Common myeloid progenitor, CD34-positive (primary cell): ENCODE measurements around the gene HAP1.

Experiments
- CTCF ChIA-PET: fragments of 350-600 bp; sonication (Branson Sonifier 250); formaldehyde crosslinking; loops from one replicate; lab custom pipeline; 2021; ENCODE audit warnings: antibody characterized with exemption; lab: Charles Lee
- POLR2A ChIA-PET: fragments of 350-600 bp; sonication (Branson Sonifier 250); formaldehyde crosslinking; loops from one replicate; lab custom pipeline; 2021; ENCODE audit warnings: antibody characterized with exemption; lab: Charles Lee
- DNase-seq, 3 donors: peaks; one replicate each; pipeline versions ENCODE4 v3.0.0 to v3.0.0-alpha.2; 2013
- H3K27ac ChIP-seq, 2 experiments: 1 replicate in 1 of 2; 2 replicates in 1 of 2; pipeline ENCODE4 v1.7.0; 2013; ENCODE audit warnings: inconsistent platforms in 2 of 2, low read length in 2 of 2, mild to moderate bottlenecking in 2 of 2, low read depth in 1 of 2, moderate library complexity in 1 of 2; ENCODE audit not compliant: severe bottlenecking in 2 of 2, insufficient read depth in 1 of 2, poor library complexity in 1 of 2
- H3K27me3 ChIP-seq, 5 experiments: replicated peaks in 2 of 5; 1 replicate in 3 of 5; 2 replicates in 2 of 5; pipeline versions ENCODE4 v1.6.1 to v1.7.0; 2013; ENCODE audit warnings: low read length in 4 of 5, mild to moderate bottlenecking in 2 of 5, moderate library complexity in 2 of 5, inconsistent platforms in 1 of 5; ENCODE audit not compliant: insufficient read depth in 5 of 5, control insufficient read depth in 4 of 5
- H3K36me3 ChIP-seq, 4 experiments: 1 replicate in 2 of 4; 2 replicates in 2 of 4; pipeline versions ENCODE4 v1.6.1 to v1.7.0; 2013; ENCODE audit warnings: low read length in 3 of 4, control low read depth in 1 of 4, mild to moderate bottlenecking in 1 of 4; ENCODE audit not compliant: control insufficient read depth in 4 of 4, insufficient read depth in 4 of 4
- H3K4me1 ChIP-seq, 4 experiments: 1 replicate in 3 of 4; 2 replicates in 1 of 4; pipeline versions ENCODE4 v1.6.1 to v1.7.1; 2013; ENCODE audit warnings: low read length in 3 of 4, mild to moderate bottlenecking in 3 of 4, control low read depth in 1 of 4, inconsistent platforms in 1 of 4, moderate library complexity in 1 of 4; ENCODE audit not compliant: control insufficient read depth in 4 of 4, insufficient read depth in 4 of 4; ENCODE audit errors: control extremely low read depth in 1 of 4
- H3K4me3 ChIP-seq, 7 experiments: 1 replicate in 4 of 7; 2 replicates in 3 of 7; pipeline versions ENCODE4 v1.5.1 to v1.7.0; 2013; ENCODE audit warnings: mild to moderate bottlenecking in 7 of 7, low read length in 6 of 7, moderate library complexity in 6 of 7, inconsistent platforms in 2 of 7, low read depth in 2 of 7, control low read depth in 1 of 7; ENCODE audit not compliant: insufficient read depth in 4 of 7, control insufficient read depth in 1 of 7; ENCODE audit errors: extremely low read depth in 1 of 7
- H3K9me3 ChIP-seq, 5 experiments: 1 replicate in 4 of 5; 2 replicates in 1 of 5; pipeline versions ENCODE4 v1.6.1 to v1.7.1; 2013; ENCODE audit warnings: low read length in 4 of 5, mild to moderate bottlenecking in 2 of 5, inconsistent platforms in 1 of 5, low read depth in 1 of 5, moderate library complexity in 1 of 5; ENCODE audit not compliant: control insufficient read depth in 4 of 5, insufficient read depth in 2 of 5; ENCODE audit errors: control extremely low read depth in 1 of 5
- WGBS: methylation state at CpG from one replicate; pipeline ENCODE4 v1.1.5; 2013; ENCODE audit not compliant: insufficient coverage; 5-methylcytosine and 5-hydroxymethylcytosine counted together

HAP1 gene

GRCh38 chr17:41692722-41693521 is 41.5 kb downstream of the HAP1 start:
- H3K4me1 ChIP-seq, result peaks cover 7 to 31% (median 26%) of the 10 kb centered on the region in 4 experiments
- WGBS, result 98% methylated on average over 11 of the region's 11 CpGs
- POLR2A ChIA-PET, result interaction anchor here (0.9 to 6.0 kb wide), 3 partner anchors 12 to 14 kb away, joined by 3 to 86 read pairs (median 3); no protein-coding TSS in a partner anchor
- CTCF ChIA-PET, result interaction anchor here (0.6 to 5.4 kb wide), 3 partner anchors 14 to 223 kb away, joined by 3 to 91 read pairs (median 8); no protein-coding TSS in a partner anchor
- H3K4me3 ChIP-seq, result no peak overlapping the region
- no peaks in the 10 kb centered on the region for H3K27me3 ChIP-seq
- H3K9me3 ChIP-seq, result no peaks in the 10 kb centered on the region
- peaks cover 19 to 53% (median 49%) of the 10 kb centered on the region in 4 experiments for H3K36me3 ChIP-seq
- peak in 2 of 3 donors; percentile 38 to 39 for DNase-seq
- H3K27ac ChIP-seq, result no peak overlapping the region

GRCh38 chr17:41691031-41691777 is 43.2 kb downstream of the HAP1 start:
- H3K4me1 ChIP-seq, result peaks cover 7 to 29% (median 28%) of the 10 kb centered on the region in 4 experiments
- no peaks in the 10 kb centered on the region for H3K9me3 ChIP-seq
- 91% methylated on average over 9 of the region's 10 CpGs for WGBS
- H3K27ac ChIP-seq, result no peak overlapping the region
- DNase-seq, result peak in 2 of 3 donors; percentile 39 to 45
- no peaks in the 10 kb centered on the region for H3K27me3 ChIP-seq
- peaks cover 19 to 53% (median 49%) of the 10 kb centered on the region in 4 experiments for H3K36me3 ChIP-seq
- ChIA-PET POLR2A (interaction anchor here (0.6 to 6.0 kb wide), 4 partner anchors 11 to 1179 kb away, joined by 3 to 86 read pairs (median 3); no protein-coding TSS in a partner anchor), CTCF (interaction anchor here (0.6 to 5.4 kb wide), 6 partner anchors 8 to 875 kb away, joined by 3 to 91 read pairs (median 6); no protein-coding TSS in a partner anchor)
- H3K4me3 ChIP-seq, result peak overlapping the region in 1 of 7 experiments; percentile 30

- Histone ChIP-seq H3K27me3 (no peaks in the 10 kb centered on the region), H3K9me3 (no peaks in the 10 kb centered on the region), H3K27ac (peak overlapping the region in 1 of 2 experiments; percentile 100), H3K4me3 (peak overlapping the region in 4 of 7 experiments; percentile 82 to 96 (median 92)), H3K36me3 (peaks cover 19 to 53% (median 49%) of the 10 kb centered on the region in 4 experiments), H3K4me1 (peaks cover 7 to 27% (median 26%) of the 10 kb centered on the region in 4 experiments)
- no peak for DNase-seq
- CTCF ChIA-PET, result interaction anchor here (0.6 to 5.4 kb wide), 9 partner anchors 9 to 874 kb away, joined by 3 to 91 read pairs (median 5); partner anchors contain the start of gene JUP
- 72% methylated on average over 2 of the region's 2 CpGs for WGBS
- POLR2A ChIA-PET, result interaction anchor here (2.3 to 6.0 kb wide), 3 partner anchors 10 to 23 kb away, joined by 7 to 86 read pairs (median 30); no protein-coding TSS in a partner anchor
Measured at GRCh38 chr17:41690497-41690896, 43.9 kb downstream of the HAP1 start.

GRCh38 chr17:41689497-41690299 is 44.7 kb downstream of the HAP1 start:
- WGBS, result 3% methylated on average over 22 of the region's 27 CpGs
- POLR2A ChIA-PET, result interaction anchor here (0.6 to 6.0 kb wide), 9 partner anchors 9 to 767 kb away, joined by 3 to 86 read pairs (median 3); partner anchors contain the start of genes DHX58 and JUP
- H3K36me3 ChIP-seq, result peaks cover 19 to 50% (median 46%) of the 10 kb centered on the region in 4 experiments
- peak overlapping the region; percentile 52 to 96 (median 89) for H3K4me3 ChIP-seq
- CTCF ChIA-PET, result interaction anchor here (1.0 to 5.4 kb wide), 7 partner anchors 9 to 140 kb away, joined by 3 to 91 read pairs (median 5); partner anchors contain the start of gene JUP
- no peaks in the 10 kb centered on the region for H3K9me3 ChIP-seq
- H3K4me1 ChIP-seq, result peaks cover 7 to 27% (median 26%) of the 10 kb centered on the region in 4 experiments
- no peaks in the 10 kb centered on the region for H3K27me3 ChIP-seq
- peak overlapping the region; percentile 99 to 100 for H3K27ac ChIP-seq
- DNase-seq, result peak; percentile 75 to 85 (median 82)

GRCh38 chr17:41688641-41689496 is 45.6 kb downstream of the HAP1 start, which contains the start of gene EIF1:
EIF1 (plus strand) TSS chr17:41688885; CDS start chr17:41689039, 154 bp downstream.
- DNase-seq, result peak; percentile 99 to 100 (median 100)
- H3K4me3 ChIP-seq, result peak within 1 kb of the TSS; percentile 52 to 96 (median 89)
- POLR2A ChIA-PET, result interaction anchor here (0.6 to 6.0 kb wide), 16 partner anchors 8 to 1041 kb away, joined by 3 to 86 read pairs (median 4); partner anchors contain the start of genes DHX58, JUP, ODAD4 and SMARCE1
- H3K36me3 ChIP-seq, result peaks cover 17 to 45% (median 42%) of the 10 kb centered on the region in 4 experiments
- H3K27ac ChIP-seq, result peak within 1 kb of the TSS; percentile 99 to 100
- no peaks in the 10 kb centered on the region for H3K27me3 ChIP-seq
- peaks cover 7 to 27% (median 26%) of the 10 kb centered on the region in 4 experiments for H3K4me1 ChIP-seq
- CTCF ChIA-PET, result interaction anchor here (0.6 to 5.4 kb wide), 10 partner anchors 10 to 97 kb away, joined by 3 to 91 read pairs (median 4); partner anchors contain the start of gene JUP
- under 1% methylated on average over 62 of the region's 81 CpGs for WGBS
- no peaks in the 10 kb centered on the region for H3K9me3 ChIP-seq
